GM20431 (cell line): ENCODE measurements around the gene PTPRT.

Source experiments
- in situ Hi-C: fragments of 300-500 bp; cut with MseI, MboI; formaldehyde crosslinking; loops from one replicate; pipeline ENCODE4 v1.15.0; 2020; ENCODE audit warnings: low sequenced_read_pairs; ENCODE audit not compliant: unreplicated experiment

The PTPRT gene

DNA sequence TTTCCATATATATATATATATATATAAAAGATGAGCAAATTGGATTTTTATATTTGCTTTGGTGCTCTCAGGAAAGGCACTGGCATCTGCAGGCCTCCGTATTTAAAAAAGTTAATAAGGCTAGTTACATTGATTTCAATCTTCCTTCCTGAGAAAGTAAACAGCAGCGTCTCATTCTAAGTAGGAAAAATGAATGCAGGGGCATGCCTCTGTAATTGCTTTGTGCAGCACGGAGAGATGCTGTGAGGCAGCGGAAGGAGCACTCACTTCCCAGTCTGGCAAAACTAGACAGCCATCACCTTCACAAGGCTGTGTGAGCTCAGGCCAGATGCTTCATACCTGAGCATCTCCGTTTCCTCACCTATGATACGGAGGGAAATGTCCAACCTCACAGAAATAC is 303.7 kb downstream of the PTPRT start:
- in situ Hi-C loops: no loop called here

DNA sequence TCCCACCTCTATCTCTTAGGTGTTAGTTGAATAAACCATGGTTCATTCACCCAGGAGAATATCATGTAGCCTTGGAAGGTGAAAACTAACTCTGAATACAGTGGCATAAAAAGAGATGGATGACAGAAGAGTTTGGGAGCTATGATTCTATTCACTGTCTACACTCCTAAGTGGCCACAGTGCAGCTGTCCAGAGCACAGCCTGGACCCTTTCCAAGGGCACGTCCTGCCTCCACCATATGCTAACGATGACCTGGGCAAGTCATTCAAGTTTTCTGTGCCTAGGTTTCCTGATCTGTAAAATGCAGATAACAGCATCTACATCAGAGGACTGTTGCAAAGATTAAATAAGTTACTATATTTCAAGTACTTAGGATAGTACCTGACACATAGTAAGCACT is 314.1 kb downstream of the PTPRT start:
- in situ Hi-C loops: no loop called here

DNA sequence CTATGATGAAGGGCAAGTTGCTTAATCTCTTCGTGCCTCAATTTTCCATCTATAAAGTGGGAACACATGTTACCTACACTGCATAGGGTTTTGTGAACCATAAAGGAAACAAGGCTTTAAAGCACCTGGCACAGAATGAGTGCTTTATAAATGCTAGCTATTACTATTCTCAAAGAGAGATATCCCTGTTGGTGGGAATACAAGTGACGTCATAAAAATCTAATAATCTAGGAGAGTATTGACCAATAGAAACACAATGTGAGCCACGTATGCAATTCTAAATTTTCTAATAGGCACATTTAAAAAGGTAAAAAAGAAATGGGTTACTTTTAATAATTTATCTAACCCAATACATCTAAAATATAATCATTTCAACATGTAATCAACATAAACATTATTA is 316.4 kb downstream of the PTPRT start:
- in situ Hi-C loops: no loop called here

DNA sequence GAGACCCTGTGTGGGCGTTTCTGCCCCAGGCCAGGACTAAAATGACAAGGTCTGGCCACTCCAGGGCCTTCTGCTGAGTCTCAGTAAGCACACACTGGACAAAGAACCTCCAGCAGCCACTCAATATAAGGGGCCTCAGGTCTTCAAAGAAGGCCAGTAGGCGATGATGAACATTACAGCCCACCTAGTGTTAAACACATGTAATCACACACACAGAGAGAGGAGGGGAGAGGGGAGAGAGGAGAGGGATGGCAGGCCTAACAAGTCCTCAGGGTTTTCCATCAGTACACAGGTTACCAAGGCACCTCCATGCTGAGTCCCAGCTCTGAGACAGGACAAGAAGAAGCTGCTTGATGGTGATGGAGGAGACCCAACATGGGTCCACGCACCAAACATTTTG is 325.6 kb downstream of the PTPRT start:
- in situ Hi-C loops: no loop called here

DNA sequence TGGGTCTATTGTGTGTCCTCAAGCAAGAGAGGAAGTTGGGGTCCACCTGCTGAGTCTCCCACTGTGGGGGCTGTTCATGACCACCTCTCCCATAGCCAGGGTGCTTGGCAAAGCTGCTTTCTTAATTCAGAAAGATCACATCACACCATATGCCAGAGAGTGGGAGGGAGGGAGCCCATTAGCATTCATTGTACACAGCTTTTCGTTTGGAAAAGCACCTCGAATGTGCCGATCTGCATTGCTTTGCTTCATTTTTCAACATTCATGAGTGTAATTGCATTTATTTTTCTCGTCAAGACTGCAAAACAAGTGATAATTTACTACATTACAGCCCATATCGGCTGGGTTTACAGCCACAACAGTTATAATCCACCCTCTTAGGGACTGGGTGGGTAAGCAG is 327.3 kb downstream of the PTPRT start:
- in situ Hi-C loops: no loop called here

DNA sequence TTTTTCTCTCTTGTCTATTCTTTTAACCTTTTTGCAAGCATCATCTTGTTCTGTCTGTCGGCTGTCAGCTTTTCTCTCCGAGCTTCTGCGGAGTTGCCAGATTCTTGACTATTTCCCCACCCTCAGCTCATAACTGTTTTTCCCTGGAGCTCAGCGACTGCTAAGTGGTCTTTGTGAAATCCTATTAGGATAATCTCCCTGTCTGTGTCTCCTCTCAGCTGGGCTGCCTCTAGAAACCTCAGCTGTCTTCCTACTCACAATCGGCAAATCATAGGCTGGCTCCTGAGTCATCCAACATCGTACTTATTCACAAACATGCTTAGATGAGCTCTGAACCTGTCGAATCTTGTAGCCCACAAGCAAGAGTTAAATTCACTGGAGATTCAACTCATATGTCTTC is 332.3 kb downstream of the PTPRT start:
- in situ Hi-C loops: no loop called here

DNA sequence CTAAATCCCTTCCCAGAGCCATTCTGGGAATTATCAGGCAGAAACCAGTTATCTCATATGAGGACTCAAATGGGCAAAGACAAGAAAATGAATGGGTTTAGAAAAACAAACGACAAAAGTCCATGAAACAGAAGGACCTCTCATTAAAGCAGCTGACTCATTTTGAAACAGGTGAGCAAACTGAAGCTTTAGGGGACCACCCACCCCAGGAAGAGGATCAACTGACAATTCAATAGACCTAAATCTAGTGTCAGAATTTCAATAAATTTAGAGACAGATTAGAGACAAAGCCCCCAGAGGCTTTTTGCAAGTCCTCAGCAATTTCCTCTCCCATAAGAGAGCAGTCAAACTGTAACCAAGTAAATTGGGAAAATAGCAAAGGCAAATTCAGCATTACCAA is 333.8 kb downstream of the PTPRT start:
- in situ Hi-C loops: no loop called here

DNA sequence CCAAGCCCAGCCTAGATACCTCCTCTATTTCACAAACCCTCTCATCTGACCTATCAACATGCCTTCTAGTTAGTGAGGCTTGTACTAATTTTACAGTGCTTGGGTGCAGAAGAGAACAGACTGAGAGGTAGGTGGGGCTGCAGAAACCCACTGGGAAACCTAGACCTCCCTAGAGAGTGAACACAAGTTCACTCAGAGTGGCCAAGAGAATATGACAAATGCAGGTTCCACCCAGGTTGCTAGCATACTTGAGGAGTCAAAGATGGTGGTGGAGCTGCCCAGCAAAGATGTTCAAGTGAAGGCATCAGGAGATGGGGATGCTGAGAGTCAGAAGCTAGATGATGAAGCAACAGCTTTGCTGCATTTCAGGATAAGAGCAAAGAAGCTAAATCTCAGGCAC is 337.0 kb downstream of the PTPRT start:
- in situ Hi-C loops: no loop called here

DNA sequence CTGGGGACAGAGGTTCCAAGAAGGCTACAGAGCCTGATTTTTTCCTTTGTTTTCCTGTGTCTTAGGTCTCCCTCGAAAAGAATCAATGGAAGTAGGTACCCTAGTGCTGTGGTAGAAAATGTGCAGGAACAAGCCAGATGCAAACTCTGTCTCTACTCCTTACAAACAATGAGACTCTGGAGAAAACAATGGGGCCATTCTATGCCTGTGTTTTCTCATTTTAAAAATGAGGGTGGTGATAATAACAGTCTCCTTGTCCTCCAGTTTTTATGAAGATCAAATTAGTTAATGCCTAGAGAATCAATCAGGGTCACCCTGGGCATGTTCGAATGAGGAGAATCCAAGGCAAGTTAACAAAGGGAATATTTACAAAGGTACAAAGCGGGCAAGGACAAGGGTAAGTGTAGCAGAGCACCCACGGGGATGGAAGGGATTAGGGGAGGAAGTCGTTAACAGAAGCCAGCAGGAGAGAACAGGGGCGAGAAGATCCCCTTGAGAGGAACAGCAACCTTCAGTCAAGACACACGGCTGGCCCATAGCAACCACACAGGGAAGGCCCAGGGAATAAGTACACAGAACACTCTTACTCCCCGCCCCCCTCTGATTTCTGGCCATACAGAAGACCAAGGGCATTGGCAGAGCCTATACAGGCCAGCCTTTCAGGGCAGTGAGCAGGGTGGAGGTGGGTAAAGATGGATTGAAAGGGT is 342.8 kb downstream of the PTPRT start:
- in situ Hi-C loops: no loop called here

DNA sequence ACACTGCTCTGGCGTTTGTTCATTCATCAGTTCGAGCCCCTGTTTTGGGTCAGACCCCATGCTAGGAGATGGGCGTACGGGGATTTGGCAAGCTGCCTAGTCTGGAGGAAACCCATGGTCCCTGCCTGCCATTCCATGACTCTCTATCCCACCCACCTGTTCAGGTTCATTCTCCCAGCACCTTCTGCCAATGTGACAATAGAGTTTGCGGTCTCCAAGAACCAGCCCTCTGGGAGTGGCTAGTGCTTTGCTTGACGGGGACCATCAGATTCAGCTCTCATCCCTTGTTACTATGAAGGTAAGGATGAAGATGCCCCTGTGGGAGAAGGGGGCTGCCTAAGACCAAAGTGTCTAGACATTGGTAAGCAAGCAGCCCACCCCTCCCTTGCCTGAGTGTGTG is 345.0 kb downstream of the PTPRT start:
- in situ Hi-C loops: no loop called here

DNA sequence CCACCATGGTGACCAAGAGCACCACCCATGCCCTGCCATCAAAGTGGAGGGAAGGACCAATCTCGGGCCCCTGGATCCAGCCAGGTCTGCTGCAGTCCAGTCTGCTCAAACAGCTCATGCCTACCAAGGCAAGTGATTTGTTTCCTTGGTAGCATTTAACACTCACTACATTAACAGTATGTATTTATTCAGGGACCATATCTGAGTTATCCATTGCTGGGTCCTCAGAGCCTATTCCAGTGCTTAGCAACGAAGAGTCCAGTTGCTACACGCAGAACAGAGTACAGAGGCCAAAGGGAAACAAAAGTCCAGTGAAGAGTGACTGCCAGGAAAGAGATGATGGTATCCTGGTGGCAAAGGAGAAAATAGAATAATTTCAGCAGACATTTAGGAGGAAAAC is 352.2 kb downstream of the PTPRT start:
- in situ Hi-C loops: no loop called here

DNA sequence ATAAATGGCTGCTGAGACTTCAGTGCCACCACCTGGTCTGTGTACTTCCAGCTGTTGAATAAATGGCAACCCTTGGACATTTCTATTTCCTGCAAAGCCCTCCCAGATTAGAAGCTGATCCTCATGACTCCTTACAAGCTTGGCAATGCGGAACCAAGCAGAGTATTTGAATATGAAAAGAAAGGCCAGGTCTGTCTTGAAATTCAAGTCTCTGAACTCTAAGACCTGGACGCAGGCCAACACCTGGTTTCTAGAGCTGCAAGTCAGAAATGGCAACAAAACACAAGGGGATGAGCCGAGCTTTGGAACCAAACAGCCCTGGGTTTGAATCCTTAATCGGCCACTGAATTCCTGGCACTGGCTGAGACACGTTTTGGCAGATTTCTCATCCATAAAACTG is 353.4 kb downstream of the PTPRT start:
- in situ Hi-C loops: no loop called here

DNA sequence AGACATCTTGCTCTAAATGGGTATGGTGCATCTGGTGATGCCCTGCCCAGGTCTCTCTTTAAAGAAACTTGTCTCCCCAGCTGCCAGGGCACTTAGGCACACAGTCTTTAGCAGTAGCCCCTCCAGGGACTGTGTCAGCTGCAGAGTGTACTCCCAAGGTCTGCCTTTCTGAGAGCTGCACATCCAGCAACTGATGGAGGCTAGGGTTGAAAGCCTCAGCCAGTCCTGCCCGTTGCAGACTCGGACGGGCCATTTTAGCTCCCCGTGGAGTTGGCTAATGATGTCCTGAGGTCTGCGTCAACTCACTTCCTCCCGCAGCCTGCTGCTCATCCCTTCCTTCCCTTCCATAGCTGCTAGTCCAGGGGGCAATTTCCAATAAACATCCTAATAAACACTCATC is 381.8 kb downstream of the PTPRT start:
- in situ Hi-C loops: no loop called here

DNA sequence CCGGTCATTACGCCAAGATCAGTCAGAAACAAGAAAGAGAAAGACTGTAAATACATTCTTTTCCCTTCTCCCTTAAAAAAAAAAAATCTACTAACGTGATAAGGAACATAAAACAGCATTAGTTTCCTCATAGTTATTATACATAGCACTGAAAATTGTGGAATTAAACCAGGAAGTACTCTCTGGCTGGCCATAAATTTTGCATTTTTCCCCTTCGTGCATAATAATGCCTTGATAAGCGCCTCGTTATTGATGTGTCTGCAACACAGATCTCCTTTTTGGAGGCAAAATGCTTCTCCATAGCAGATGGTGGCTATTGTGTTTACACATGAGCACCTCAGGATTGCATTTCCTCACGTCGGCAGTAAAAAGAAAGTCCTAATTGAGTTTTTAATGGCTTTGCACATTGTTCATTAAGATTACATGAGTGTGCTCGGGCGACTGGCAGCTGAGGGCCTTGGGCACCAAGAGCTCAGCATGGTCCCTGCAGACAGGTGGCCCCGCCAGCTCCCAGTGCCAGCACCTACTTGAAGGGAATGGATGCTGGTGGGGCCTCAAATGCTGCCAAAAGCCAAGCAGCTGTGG is 394.5 kb downstream of the PTPRT start:
- in situ Hi-C loops: loop anchor here (10.0 kb wide), 1 partner anchor 100 kb away; no protein-coding TSS in a partner anchor

DNA sequence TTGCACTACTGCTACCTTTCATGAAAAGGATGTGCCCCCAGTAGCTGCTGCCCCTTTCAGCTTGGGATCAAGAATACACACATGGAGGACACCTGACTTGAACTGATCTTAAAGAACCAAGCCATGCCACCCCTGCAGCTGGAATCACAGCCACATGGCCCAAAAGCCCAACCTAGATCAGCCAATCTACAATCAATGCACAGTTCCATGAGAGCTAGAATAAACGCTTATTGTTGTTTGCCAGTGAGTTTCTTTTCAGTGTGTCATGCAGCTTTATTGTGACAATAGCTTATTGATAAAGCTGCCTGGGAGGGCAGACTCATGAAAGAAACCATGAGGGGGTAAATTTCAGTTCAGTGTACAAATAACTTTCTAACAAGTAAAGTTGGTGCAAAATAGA is 397.7 kb downstream of the PTPRT start:
- in situ Hi-C loops: loop anchor here (10.0 kb wide), 1 partner anchor 97 kb away; no protein-coding TSS in a partner anchor

DNA sequence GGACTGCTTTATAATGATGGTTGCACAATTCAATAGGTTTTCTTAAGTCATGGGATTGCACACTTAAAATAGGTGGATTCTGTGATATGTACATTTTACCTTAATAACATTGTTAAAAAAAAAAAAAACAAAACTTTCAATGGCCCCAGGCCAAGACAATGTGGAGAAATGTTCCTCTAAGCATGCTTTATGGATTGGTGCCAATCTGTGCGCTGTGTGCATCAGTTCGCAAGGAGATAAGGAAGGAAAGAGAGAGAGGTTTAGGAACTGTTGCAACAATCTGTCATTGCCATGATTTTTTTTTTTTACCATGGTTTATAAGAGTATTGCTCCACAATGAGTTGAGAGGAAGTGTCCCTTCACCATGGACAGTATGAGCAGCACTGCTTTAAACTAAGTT is 399.6 kb downstream of the PTPRT start:
- in situ Hi-C loops: loop anchor here (10.0 kb wide), 1 partner anchor 95 kb away; no protein-coding TSS in a partner anchor

DNA sequence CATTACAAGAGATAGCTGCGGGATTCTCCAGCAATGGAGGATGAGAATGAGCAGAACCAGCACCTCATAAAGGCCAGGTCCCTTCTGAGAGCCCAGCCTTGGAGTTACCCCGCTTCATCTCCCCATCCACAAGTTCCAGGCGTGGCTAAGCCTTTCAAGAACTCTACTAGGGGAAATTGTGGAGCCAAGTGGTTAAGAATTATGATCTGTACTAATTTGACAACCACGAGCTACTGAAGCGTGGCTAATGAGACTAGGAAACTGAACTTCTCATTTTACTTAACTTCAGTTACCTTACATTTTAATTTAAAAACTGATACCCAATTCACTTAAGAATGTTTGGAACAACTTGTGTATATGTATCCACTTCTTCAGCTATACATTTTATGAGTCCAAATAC is 401.0 kb downstream of the PTPRT start:
- in situ Hi-C loops: no loop called here

DNA sequence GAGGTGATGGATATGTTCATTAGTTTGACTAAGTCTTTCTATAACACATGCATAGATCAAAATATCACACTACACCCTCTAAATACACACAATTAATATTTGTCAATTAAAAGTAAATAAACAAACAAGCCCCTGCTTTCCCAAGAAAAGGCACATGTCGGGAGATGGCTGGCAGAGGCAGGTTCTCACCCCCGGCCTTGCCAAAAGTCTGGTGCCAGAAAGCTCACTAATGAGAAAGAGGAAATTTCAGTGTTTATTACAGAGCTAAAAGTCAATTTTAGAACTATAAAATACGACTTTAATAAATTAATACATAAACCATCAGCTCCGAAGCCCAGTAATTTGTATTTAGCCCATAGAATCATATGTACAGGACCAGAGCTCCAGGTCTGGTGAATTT is 404.7 kb downstream of the PTPRT start:
- in situ Hi-C loops: no loop called here

DNA sequence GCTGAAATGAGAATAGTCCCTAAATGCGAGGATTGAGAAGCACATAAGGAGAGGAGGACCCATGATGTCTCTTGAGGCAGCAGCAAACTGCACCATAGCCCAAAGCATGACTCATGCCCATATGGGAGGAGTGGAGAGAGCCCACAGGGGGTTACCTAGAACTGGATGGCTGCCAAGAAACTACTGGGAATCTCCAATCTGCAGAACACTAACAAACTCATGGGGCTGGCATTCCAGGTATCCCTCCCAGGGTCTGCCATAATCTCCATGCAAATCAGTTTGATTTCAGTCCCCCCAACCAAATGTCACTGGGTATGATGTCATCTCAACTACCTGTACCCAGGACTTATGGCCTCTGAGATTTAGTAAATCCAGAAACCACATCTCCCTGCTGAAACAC is 410.5 kb downstream of the PTPRT start:
- in situ Hi-C loops: no loop called here

DNA sequence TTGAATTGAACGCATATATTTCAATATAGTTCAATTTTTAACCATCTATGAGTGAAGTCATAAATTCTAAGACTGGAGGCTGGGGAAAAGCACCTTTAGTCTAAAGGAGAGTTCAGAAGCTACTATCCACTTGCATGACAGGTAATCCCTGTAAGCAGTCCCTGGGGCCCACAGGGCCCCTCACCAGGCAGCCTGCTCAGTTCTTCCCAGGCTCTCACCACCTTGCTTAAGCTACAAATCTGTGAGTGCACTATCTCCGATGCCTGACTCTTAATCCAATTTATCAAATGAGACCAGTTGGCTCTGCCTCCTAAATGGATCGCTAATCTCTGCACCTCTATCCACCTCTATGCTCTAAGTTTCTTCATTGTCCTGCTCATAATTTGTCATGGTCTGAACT is 413.8 kb downstream of the PTPRT start:
- in situ Hi-C loops: no loop called here

DNA sequence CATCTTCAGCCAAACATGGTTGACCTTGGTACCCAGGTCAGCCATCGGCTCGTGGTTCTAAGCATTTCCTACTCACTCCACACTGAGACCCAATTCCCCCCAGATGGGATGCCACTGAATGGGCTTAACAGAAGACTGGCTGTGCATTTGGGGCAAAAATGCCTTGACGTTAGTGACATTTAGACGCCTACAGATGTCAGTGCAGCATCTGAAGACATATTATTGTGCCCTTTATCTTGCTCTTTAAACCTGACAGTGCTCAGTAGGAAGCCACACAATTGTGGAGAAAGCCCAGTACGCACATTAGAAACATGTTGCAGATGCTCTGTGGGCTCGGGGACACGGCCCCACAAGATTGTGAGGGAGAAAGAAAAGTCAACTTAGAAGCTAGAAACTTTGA is 414.7 kb downstream of the PTPRT start:
- in situ Hi-C loops: no loop called here

DNA sequence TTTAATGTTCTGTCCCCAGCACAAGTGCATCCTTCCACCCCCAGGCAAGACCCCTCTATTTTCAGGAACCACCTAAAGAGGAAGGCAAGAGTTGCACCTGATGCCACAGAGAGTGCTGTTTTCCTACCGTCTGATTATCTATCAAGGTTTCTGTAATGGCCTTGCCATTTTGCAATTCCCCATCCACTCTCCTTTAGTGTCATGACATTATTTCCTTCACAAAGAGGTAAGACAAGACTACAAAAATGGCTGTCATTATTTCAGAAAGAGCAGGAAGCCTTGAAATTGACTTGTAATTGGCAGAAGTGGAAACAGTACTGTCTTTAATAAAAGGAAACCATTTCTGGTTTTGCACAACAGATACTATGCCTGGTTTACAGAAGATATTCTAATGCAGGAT is 426.7 kb downstream of the PTPRT start:
- in situ Hi-C loops: no loop called here
